ENCODE data around the gene RPH3AL.

RPH3AL gene

GRCh38 chr17:303168-303567 is 49.4 kb downstream of the RPH3AL start:
- TF ChIP-seq, protein P1, sequence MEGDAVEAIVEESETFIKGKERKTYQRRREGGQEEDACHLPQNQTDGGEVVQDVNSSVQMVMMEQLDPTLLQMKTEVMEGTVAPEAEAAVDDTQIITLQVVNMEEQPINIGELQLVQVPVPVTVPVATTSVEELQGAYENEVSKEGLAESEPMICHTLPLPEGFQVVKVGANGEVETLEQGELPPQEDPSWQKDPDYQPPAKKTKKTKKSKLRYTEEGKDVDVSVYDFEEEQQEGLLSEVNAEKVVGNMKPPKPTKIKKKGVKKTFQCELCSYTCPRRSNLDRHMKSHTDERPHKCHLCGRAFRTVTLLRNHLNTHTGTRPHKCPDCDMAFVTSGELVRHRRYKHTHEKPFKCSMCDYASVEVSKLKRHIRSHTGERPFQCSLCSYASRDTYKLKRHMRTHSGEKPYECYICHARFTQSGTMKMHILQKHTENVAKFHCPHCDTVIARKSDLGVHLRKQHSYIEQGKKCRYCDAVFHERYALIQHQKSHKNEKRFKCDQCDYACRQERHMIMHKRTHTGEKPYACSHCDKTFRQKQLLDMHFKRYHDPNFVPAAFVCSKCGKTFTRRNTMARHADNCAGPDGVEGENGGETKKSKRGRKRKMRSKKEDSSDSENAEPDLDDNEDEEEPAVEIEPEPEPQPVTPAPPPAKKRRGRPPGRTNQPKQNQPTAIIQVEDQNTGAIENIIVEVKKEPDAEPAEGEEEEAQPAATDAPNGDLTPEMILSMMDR (IDR thresholded peaks at IDR 0.05; ENCODE audit: control insufficient read depth, extremely low read depth, insufficient read depth): no peak
- no peak overlapping the region for H3K4me3 ChIP-seq (ENCODE audit: low read depth, low read length)
- no peak for DNase-seq (ENCODE audit: low read depth)

DNA sequence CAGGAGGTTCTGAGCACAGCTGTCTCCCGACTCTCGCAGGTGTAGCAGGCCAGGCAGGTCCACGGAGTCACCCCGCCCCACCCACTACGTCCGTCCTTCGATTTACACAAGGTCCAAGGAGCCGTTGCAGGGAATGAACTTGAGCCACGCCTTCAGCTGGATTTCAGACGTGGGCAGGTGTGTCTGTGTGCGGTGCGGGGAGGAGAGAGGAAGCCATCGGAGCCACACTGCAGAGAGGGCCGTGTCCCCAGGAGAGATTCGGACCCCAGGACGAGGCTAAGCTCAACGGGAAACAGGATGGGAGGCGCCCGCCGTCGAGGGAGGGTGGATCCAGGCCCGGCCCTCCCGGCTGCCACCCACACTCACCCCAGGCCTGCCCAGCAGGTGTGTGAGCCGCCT is 50.3 kb downstream of the RPH3AL start:
- DNase-seq (ENCODE audit: low read depth): no peak

GRCh38 chr17:301681-302299 is 50.8 kb downstream of the RPH3AL start:
- TF ChIP-seq, protein P1 (IDR thresholded peaks at IDR 0.05; ENCODE audit: control insufficient read depth, extremely low read depth, insufficient read depth): no peak
- no peak overlapping the region for H3K4me3 ChIP-seq (ENCODE audit: low read depth, low read length)
- no peak for DNase-seq (ENCODE audit: low read depth)

More for the DNA sequence above, 50.3 kb downstream of the RPH3AL start:
- no peak overlapping the region for H3K4me3 ChIP-seq (ENCODE audit: low read depth, low read length)
- TF ChIP-seq, protein P1 (IDR thresholded peaks at IDR 0.05; ENCODE audit: control insufficient read depth, extremely low read depth, insufficient read depth): no peak

DNA sequence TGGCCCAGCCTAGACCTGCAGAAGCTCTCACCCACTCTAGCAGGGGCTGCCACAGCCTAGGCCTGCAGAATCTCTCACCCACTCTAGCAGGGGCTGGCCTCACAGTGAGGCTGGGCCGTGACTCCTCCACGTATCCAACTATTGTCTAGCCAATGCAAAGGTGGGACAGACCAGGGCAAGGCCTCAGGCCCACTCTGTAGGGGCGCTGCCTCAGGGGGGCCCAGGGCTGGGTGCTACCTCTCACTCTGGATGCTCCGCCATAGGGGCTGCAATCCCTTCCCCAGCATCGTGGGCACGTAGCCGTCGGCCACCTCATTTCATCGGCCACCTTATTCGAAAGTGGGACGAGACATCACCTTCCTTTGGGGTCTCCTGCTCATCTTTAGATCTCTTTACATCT is 51.7 kb downstream of the RPH3AL start:
- no peak overlapping the region for H3K4me3 ChIP-seq (ENCODE audit: low read depth, low read length)
- TF ChIP-seq, protein P1 (IDR thresholded peaks at IDR 0.05; ENCODE audit: control insufficient read depth, extremely low read depth, insufficient read depth): no peak
- no peak for DNase-seq (ENCODE audit: low read depth)

GRCh38 chr17:299546-299945 is 53.1 kb downstream of the RPH3AL start:
- TF ChIP-seq, protein P1 (IDR thresholded peaks at IDR 0.05; ENCODE audit: control insufficient read depth, extremely low read depth, insufficient read depth): no peak
- DNase-seq (ENCODE audit: low read depth): no peak
- H3K4me3 ChIP-seq (ENCODE audit: low read depth, low read length): no peak overlapping the region

- TF ChIP-seq, protein P1 (IDR thresholded peaks at IDR 0.05; ENCODE audit: control insufficient read depth, extremely low read depth, insufficient read depth): no peak
- DNase-seq (ENCODE audit: low read depth): no peak
- no peak overlapping the region for H3K4me3 ChIP-seq (ENCODE audit: low read depth, low read length)
Measured at GRCh38 chr17:298791-299450, 53.7 kb downstream of the RPH3AL start.

DNA sequence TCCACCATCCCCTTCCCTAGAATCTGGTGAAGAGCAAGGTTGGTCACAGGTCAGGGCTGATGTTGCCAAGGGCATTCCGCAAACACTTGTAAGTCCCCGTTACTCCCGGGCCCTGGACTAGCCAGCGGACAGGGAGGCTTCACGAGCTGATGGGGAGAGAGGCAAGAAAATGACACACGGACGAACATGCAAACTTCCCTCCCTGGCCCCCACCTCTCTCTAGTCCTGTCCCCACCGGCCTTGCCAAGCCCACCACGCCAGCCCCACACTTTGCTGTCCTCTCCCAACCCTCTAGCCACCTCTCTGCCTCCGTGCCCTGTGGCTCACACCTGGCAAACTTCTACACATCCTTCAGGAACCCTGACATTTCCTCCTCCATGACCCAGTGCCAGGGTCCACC is 54.8 kb downstream of the RPH3AL start:
- DNase-seq (ENCODE audit: low read depth): no peak
- TF ChIP-seq, protein P1 (IDR thresholded peaks at IDR 0.05; ENCODE audit: control insufficient read depth, extremely low read depth, insufficient read depth): no peak

More for the DNA sequence above, 54.8 kb downstream of the RPH3AL start:
- no peak overlapping the region for H3K4me3 ChIP-seq (ENCODE audit: low read depth, low read length)
